ENCODE results near the gene MYPN.

DNA sequence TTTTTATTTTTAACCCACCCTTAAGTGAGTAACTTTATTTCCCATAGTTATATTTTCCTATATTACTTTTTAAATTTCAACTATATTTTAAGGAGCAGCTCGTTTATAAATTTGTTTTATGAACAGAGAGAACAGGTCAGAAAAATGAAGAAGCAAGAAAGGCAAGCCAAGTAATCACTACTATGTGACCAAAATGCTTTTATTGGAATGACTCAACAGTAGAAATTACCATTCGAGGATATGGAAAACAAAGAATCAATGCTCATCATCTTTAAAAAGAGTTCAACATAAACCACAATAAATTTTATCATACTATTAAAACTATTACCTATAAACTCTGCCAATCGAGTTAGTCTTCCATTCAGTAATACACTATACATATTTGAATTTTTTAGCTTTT is 41.8 kb upstream of the MYPN start:
- TF ChIP-seq, protein P1, sequence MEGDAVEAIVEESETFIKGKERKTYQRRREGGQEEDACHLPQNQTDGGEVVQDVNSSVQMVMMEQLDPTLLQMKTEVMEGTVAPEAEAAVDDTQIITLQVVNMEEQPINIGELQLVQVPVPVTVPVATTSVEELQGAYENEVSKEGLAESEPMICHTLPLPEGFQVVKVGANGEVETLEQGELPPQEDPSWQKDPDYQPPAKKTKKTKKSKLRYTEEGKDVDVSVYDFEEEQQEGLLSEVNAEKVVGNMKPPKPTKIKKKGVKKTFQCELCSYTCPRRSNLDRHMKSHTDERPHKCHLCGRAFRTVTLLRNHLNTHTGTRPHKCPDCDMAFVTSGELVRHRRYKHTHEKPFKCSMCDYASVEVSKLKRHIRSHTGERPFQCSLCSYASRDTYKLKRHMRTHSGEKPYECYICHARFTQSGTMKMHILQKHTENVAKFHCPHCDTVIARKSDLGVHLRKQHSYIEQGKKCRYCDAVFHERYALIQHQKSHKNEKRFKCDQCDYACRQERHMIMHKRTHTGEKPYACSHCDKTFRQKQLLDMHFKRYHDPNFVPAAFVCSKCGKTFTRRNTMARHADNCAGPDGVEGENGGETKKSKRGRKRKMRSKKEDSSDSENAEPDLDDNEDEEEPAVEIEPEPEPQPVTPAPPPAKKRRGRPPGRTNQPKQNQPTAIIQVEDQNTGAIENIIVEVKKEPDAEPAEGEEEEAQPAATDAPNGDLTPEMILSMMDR (IDR thresholded peaks at IDR 0.05), result no peak
- no peak for TF ChIP-seq POLR2A (IDR thresholded peaks at IDR 0.05)

All from body of pancreas (tissue), 4 donors.